LNCAP (cell line): Measurements from ENCODE around the gene BACH2.

ENCODE experiments used
- TF ChIP-seq, protein P1 (sequence below): fragments of 450-650 bp; IDR thresholded peaks from 2 replicates; pipeline ENCODE4 v1.5.1; 2017; ENCODE audit warnings: mild to moderate bottlenecking

Gene BACH2

GRCh38 chr6:89987140-89987539 is 309.5 kb downstream of the BACH2 start:
- TF ChIP-seq, protein P1, sequence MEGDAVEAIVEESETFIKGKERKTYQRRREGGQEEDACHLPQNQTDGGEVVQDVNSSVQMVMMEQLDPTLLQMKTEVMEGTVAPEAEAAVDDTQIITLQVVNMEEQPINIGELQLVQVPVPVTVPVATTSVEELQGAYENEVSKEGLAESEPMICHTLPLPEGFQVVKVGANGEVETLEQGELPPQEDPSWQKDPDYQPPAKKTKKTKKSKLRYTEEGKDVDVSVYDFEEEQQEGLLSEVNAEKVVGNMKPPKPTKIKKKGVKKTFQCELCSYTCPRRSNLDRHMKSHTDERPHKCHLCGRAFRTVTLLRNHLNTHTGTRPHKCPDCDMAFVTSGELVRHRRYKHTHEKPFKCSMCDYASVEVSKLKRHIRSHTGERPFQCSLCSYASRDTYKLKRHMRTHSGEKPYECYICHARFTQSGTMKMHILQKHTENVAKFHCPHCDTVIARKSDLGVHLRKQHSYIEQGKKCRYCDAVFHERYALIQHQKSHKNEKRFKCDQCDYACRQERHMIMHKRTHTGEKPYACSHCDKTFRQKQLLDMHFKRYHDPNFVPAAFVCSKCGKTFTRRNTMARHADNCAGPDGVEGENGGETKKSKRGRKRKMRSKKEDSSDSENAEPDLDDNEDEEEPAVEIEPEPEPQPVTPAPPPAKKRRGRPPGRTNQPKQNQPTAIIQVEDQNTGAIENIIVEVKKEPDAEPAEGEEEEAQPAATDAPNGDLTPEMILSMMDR = no peak

DNA sequence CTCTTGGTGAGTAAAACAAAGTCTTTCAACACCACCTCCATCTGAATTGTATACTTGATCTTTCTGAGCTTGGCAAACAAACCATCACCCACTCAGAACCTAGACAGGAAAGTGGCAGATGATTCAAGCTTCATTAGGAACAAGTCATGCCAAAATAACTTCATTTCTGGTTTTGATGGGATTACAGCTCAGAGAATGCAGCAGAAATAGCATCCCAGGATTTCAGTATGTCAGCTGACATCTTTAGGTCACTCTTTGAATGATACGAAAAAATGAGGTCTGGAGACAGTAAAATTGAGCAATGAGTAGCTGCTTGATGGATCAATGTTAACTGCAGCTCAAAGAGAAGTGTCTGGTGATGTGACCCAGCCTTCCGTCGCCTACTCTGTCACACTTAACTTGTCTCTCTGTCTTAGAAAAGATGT is 310.0 kb downstream of the BACH2 start:
- TF ChIP-seq, protein P1 = no peak

DNA sequence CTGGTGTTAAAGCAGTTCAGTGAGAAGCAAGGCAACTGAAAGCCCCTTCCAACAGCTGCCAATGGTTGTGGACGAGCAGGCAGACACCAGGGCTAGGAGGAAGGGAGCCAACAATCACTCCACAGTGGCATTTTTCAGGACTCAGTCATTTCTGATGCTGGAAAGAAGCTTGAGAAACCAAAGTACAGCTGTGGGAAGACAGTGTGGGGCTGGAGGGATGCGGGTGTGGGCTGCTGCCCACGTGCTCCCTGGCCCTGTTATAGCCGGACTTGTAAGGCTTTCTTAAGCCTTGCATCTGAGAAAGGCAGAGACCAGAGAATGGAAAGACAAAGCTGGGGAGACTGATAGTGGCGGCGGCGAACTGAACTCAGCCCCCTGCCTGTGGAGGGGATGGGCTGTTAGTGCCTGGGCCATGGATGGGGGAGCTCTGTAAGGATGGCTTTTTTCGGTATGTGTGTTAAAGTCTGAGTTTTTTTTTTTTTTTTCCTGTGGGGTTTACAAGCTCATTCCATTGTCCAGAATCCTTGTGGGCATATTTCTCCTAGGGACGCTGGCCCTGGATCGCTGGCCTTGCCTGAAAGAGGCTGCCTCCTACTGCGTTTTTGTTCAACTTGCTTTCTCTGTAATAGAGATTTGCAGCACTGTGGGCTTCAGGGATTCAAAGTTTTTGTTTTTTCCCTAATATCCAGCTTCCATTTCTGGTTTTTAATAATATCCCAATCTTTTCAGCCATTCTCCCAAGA is 310.7 kb downstream of the BACH2 start:
- TF ChIP-seq, protein P1 = no peak

- TF ChIP-seq, protein P1 = no peak
Measured at GRCh38 chr6:89984926-89985750, 311.5 kb downstream of the BACH2 start.

DNA sequence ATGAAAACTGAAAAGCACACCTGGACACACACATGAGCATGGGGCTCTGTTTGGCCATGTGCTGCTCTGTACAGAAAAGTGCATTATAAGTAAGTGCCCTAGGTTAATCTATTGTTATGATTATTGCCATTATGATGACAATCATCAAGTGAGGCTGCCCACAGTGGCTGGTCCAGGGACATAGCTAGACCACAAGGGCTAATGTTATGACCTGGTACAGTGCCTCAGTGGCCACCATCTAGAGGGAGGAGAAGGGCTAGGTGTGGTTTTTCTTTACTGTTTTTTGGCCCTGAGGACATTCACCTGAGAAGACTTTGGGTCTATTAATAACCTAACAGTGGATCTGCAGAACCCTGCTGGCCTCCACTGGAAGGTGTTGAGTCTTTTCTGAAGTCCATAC is 316.3 kb downstream of the BACH2 start:
- TF ChIP-seq, protein P1 = no peak

DNA sequence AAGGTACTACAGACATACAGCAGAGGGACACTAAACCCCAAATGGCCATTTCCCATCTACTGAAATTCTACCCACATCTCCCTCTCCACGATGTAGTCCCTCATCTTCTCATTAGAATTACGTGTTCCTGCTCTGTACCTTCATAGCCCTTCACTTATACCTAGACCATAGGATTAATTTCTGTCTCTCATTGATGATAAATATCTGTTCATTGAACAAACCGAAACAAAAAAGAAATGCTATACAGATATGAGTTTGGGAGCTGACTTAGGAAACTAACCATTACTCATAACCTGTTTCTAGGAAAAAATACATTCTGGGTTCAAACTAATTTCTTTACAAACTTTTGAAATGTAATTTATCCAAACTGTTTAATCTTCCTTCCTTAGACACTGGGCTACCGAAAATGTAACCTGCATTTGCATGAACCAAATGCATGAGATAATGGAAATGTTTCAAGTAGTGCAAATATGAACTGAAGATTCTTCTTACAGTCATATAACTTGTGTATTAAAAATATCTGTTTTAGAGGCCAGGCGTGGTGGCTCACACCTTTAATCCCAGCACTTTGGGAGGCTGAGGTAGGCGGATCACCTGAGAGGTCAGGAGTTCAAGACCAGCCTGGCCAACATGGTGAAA is 317.0 kb downstream of the BACH2 start:
- TF ChIP-seq, protein P1 = no peak

DNA sequence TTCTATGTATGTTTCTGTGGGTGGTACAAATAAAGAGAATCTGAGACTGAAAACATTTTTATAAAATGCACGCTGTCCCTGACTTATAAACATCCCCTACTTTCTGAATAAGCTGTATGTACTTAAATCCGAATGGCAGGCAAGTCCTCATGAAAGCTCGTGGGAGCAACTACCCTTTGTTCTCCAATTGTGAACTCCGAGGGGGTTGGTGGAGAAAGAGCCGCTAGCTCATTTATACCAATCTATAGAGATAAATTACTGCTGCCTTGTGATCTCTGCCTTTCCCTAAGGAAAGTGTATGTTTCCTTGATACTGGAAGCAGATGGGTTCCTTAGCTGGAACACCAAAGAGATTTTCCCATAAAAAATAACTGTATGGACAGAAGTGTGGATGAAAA is 317.9 kb downstream of the BACH2 start:
- TF ChIP-seq, protein P1 = no peak
